Measurements from ENCODE around the gene KLK1. TPM values are rescaled to one million over a fixed set of nuclear protein-coding genes. Genes with fewer than 3 reads are reported as not detected.
"Not testable (repeated sequence)": the region's sequence is repeated elsewhere in the genome, so short reads cannot be mapped to it uniquely, and the experiment has no call there.

Gene KLK1
- total RNA-seq, 5 donors from 2014 or later (not counting 1 experiment from before 2014, with no cell fraction given): 0.59 to 0.96 (median 0.60) TPM; not detected in 2

DNA sequence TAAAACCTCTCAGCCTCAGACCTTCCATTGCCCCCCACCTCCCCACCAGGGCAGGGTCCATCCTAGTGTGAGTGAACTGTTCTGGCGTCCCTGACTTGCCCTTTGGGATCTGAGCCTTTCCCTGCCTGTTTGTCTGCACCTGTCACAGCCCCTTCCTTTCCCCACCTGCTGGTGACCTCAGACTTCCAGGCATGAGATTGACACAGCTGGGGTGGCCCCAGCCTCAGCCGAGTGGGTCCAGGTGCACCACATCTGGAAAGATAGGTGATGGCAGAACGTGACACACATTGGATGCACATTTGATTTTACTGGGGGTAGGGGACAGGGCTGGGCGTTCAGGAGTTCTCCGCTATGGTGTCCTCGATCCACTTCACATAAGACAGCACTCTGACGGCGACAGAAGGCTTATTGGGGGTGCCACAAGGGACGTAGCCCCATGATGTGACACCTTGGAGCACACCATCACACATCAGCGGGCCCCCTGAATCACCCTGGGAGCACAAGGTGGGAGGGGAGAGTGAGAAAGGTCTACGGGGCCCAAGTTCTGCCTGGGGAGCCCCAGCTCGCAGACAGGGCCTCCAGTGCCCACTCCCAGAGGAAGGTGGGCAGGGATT is 4.6 kb downstream of the KLK1 start:
- H3K4me3 ChIP-seq (ENCODE audit: control insufficient read depth in 1 of 2, extremely low read depth in 1 of 2, low read length in 1 of 2): no peak overlapping the region
- no peak for DNase-seq
- POLR2A ChIA-PET: no interaction called here
- Mint-ChIP-seq H3K27me3 (peaks cover 77 to 89% of the 10 kb centered on the region in 2 donors), H3K9me3 (no peaks in the 10 kb centered on the region), H3K36me3 (no peaks in the 10 kb centered on the region), H3K27ac (no peak overlapping the region), H3K4me3 (peak overlapping the region; percentile 26 to 68 (median 57)), H3K4me1 (peaks cover 21 to 33% (median 27%) of the 10 kb centered on the region in 3 donors)
- WGBS (ENCODE audit: insufficient coverage): 60% methylated on average over 6 of the region's 12 CpGs
- peaks cover 8 to 84% of the 10 kb centered on the region in 2 experiments for H3K27me3 ChIP-seq (replicated peaks in 1 of 2; ENCODE audit: control insufficient read depth in 2 of 2, extremely low read depth in 1 of 2, insufficient read depth in 2 of 2, low read length in 1 of 2)
- CTCF ChIA-PET: no interaction called here
- no peak overlapping the region for H3K27ac ChIP-seq (ENCODE audit: low read length)
- H3K9me3 ChIP-seq: no peaks in the 10 kb centered on the region
- H3K4me1 ChIP-seq (ENCODE audit: control insufficient read depth in 1 of 2, extremely low read depth in 1 of 2, insufficient read depth in 2 of 2, low read length in 2 of 2): peaks cover 0 to 20% of the 10 kb centered on the region in 2 experiments
- no peaks in the 10 kb centered on the region for H3K36me3 ChIP-seq (ENCODE audit: control insufficient read depth in 2 of 2, extremely low read depth in 1 of 2, insufficient read depth in 1 of 2, low read length in 1 of 2)
- ATAC-seq (replicated peaks in 1 of 4): no peak

DNA sequence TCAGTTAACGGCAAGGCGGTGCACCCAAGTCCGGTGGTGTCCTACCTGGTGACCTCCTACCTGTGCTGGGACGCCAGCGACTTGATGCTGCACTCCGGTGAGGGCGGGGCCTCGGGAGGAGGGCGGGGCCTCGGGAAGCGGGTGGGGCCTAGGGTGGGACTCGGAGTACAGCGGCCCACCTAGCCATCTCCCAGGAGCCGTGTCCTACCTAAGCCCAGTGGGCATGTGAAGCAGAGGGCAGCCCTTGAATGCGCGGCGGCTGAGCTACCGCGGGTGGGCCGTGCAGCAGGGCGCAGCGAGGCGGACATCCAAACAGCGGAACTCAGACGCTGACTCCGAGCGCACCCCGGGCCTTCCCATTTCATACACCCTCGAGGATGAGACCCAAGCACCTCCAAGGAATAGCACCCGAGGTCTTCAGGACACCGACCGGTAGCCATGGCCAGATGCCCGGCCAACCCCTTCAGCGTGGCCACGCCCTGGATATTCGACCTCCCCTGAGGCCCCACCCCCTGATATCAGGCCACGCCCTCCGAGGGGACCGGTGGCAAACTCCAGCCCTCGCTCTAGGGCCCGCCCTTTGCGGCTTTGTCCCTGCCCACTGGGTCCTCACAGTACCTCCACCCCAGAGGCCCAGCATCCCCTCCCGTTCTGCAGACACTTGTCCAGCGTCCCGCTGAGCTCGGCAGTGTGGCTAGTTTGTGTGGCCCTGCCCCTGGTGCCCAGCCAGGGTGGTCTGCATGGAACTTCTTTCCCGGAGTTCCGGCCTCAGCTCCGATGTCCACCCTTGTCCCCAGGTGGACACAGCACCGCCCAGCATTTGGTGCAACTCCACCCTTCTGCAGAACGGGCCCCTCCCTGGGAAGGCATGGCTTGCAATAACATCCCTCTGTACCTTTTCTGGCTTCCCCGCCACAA is 5.4 kb downstream of the KLK1 start:
- Histone ChIP-seq H3K27me3 (replicated peaks in 1 of 2; ENCODE audit: control insufficient read depth in 2 of 2, extremely low read depth in 1 of 2, insufficient read depth in 2 of 2, low read length in 1 of 2) (peaks cover 8 to 80% of the 10 kb centered on the region in 2 experiments), H3K4me3 (ENCODE audit: control insufficient read depth in 1 of 2, extremely low read depth in 1 of 2, low read length in 1 of 2) (peak overlapping the region; percentile 33 to 42), H3K36me3 (ENCODE audit: control insufficient read depth in 2 of 2, extremely low read depth in 1 of 2, insufficient read depth in 1 of 2, low read length in 1 of 2) (no peaks in the 10 kb centered on the region), H3K9me3 (no peaks in the 10 kb centered on the region), H3K27ac (ENCODE audit: low read length) (no peak overlapping the region), H3K4me1 (ENCODE audit: control insufficient read depth in 1 of 2, extremely low read depth in 1 of 2, insufficient read depth in 2 of 2, low read length in 2 of 2) (peaks cover 0 to 20% of the 10 kb centered on the region in 2 experiments)
- peak in 5 of 35 experiments; percentile 12 to 25 (median 18) for DNase-seq
- peaks cover 21 to 33% (median 27%) of the 10 kb centered on the region in 3 donors for H3K4me1 Mint-ChIP-seq
- peaks cover 77 to 85% of the 10 kb centered on the region in 2 donors for H3K27me3 Mint-ChIP-seq
- POLR2A ChIA-PET: no interaction called here
- H3K36me3 Mint-ChIP-seq: no peaks in the 10 kb centered on the region
- H3K9me3 Mint-ChIP-seq: no peaks in the 10 kb centered on the region
- H3K4me3 Mint-ChIP-seq: peak overlapping the region; percentile 34 to 68 (median 57)
- ATAC-seq (replicated peaks in 1 of 4): peak; percentile 44 to 67 (median 60)
- no peak overlapping the region for H3K27ac Mint-ChIP-seq
- WGBS (ENCODE audit: insufficient coverage): 10% methylated on average over 51 of the region's 52 CpGs
- CTCF ChIA-PET: no interaction called here

DNA sequence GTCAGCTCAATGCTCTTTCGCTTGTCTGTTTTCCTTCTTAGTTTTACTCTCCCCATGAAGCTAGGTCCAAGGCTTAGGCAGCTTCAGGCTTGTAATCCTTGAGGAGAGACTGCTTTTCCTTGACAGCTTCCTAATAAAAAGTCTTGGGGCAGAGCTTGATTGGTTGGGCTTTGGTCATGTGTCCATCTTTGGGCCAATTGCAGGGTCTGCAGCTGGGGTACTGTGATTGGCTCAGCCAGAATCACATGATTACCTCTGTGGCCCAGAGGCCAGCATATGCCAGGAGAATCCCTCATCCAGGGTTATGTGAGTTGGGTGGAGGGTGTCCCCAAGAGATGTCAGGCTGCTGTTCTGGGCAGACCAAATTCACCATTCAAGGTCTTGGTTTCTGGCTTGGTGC is 8.1 kb downstream of the KLK1 start:
- Mint-ChIP-seq H3K27me3 (peaks cover 56 to 65% of the 10 kb centered on the region in 2 donors), H3K4me1 (peaks cover 14 to 25% (median 15%) of the 10 kb centered on the region in 3 donors), H3K4me3 (no peak overlapping the region), H3K27ac (no peak overlapping the region), H3K9me3 (no peaks in the 10 kb centered on the region), H3K36me3 (no peaks in the 10 kb centered on the region)
- ChIA-PET POLR2A (no interaction called here), CTCF (no interaction called here)
- no peaks in the 10 kb centered on the region for H3K9me3 ChIP-seq
- no peak overlapping the region for H3K27ac ChIP-seq (ENCODE audit: low read length)
- ATAC-seq (replicated peaks in 1 of 4): no peak
- no peak for DNase-seq
- H3K4me1 ChIP-seq (ENCODE audit: control insufficient read depth in 1 of 2, extremely low read depth in 1 of 2, insufficient read depth in 2 of 2, low read length in 2 of 2): peaks cover 0 to 15% of the 10 kb centered on the region in 2 experiments
- H3K4me3 ChIP-seq (ENCODE audit: control insufficient read depth in 1 of 2, extremely low read depth in 1 of 2, low read length in 1 of 2): no peak overlapping the region
- WGBS (ENCODE audit: insufficient coverage): no CpG with 5 or more reads among the region's 1 CpG
- H3K27me3 ChIP-seq (replicated peaks in 1 of 2; ENCODE audit: control insufficient read depth in 2 of 2, extremely low read depth in 1 of 2, insufficient read depth in 2 of 2, low read length in 1 of 2): peaks cover 6 to 76% of the 10 kb centered on the region in 2 experiments
- no peaks in the 10 kb centered on the region for H3K36me3 ChIP-seq (ENCODE audit: control insufficient read depth in 2 of 2, extremely low read depth in 1 of 2, insufficient read depth in 1 of 2, low read length in 1 of 2)

DNA sequence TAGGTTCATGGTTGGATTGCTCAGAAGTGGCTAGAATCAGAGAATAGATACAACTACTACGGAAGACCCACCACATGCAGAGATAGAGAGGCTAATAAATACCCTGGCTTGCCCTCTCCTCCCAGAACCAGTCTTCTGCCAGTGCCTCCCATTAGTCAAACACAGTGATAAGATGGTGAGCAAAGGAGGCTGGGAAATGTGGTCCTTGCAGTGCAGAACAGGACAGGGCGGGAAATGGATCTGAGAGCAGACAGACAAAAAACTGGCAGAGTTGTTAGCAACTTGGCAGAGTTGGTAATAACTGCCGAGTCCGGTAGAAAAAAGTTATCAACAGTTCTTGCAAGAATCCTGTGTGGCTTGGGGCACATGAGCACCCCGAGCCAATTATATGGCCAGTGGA is 8.7 kb downstream of the KLK1 start:
- ATAC-seq (replicated peaks in 1 of 4): no peak
- H3K27me3 Mint-ChIP-seq: peaks cover 51 to 59% of the 10 kb centered on the region in 2 donors
- 79% methylated on average over 4 of the region's 5 CpGs for WGBS (ENCODE audit: insufficient coverage)

DNA sequence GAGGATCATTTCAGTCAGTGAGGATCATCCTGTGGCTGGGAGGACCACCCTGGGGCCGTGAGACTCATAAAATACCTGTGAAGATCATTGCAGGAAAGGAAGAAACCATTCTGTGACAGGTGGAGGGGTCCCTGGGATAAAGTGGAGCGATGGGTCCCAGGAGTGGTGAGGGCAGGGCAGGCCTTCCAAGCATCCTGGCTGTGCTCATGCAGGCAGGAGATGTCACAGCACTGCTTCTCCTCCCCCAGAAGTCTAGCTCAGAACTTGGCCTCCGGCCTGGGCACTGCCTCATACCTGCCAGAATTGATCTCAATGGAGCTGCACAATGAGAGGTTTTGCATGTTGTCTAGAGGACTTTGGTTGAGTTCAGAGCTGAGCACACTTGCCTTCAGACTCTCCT is 11.1 kb downstream of the KLK1 start:
- H3K4me3 Mint-ChIP-seq: no peak overlapping the region
- CTCF ChIA-PET: no interaction called here
- Histone ChIP-seq H3K36me3 (ENCODE audit: control insufficient read depth in 2 of 2, extremely low read depth in 1 of 2, insufficient read depth in 1 of 2, low read length in 1 of 2) (no peaks in the 10 kb centered on the region), H3K9me3 (no peaks in the 10 kb centered on the region), H3K27ac (ENCODE audit: low read length) (no peak overlapping the region), H3K4me3 (ENCODE audit: control insufficient read depth in 1 of 2, extremely low read depth in 1 of 2, low read length in 1 of 2) (no peak overlapping the region), H3K27me3 (replicated peaks in 1 of 2; ENCODE audit: control insufficient read depth in 2 of 2, extremely low read depth in 1 of 2, insufficient read depth in 2 of 2, low read length in 1 of 2) (peaks cover 3 to 47% of the 10 kb centered on the region in 2 experiments), H3K4me1 (ENCODE audit: control insufficient read depth in 1 of 2, extremely low read depth in 1 of 2, insufficient read depth in 2 of 2, low read length in 2 of 2) (no peaks in the 10 kb centered on the region)
- 50% methylated on average over 2 of the region's 3 CpGs for WGBS (ENCODE audit: insufficient coverage)
- H3K9me3 Mint-ChIP-seq: no peaks in the 10 kb centered on the region
- H3K4me1 Mint-ChIP-seq: peaks cover 0 to 1% (median 0%) of the 10 kb centered on the region in 3 donors
- DNase-seq: no peak
- no peak for ATAC-seq (replicated peaks in 1 of 4)
- peak overlapping the region in 1 of 2 donors; percentile 0 for H3K27ac Mint-ChIP-seq
- POLR2A ChIA-PET: no interaction called here
- H3K36me3 Mint-ChIP-seq: no peaks in the 10 kb centered on the region
- H3K27me3 Mint-ChIP-seq: peaks cover 35 to 36% of the 10 kb centered on the region in 2 donors

More for the DNA sequence above, 8.7 kb downstream of the KLK1 start:
- H3K4me1 ChIP-seq (ENCODE audit: control insufficient read depth in 1 of 2, extremely low read depth in 1 of 2, insufficient read depth in 2 of 2, low read length in 2 of 2): peaks cover 0 to 11% of the 10 kb centered on the region in 2 experiments
- Mint-ChIP-seq H3K4me3 (no peak overlapping the region), H3K9me3 (no peaks in the 10 kb centered on the region), H3K4me1 (peaks cover 9 to 19% (median 9%) of the 10 kb centered on the region in 3 donors), H3K36me3 (no peaks in the 10 kb centered on the region), H3K27ac (no peak overlapping the region)
- no peak for DNase-seq
- H3K27me3 ChIP-seq (replicated peaks in 1 of 2; ENCODE audit: control insufficient read depth in 2 of 2, extremely low read depth in 1 of 2, insufficient read depth in 2 of 2, low read length in 1 of 2): peaks cover 6 to 71% of the 10 kb centered on the region in 2 experiments
- H3K9me3 ChIP-seq: no peaks in the 10 kb centered on the region
- H3K27ac ChIP-seq (ENCODE audit: low read length): no peak overlapping the region
- no peaks in the 10 kb centered on the region for H3K36me3 ChIP-seq (ENCODE audit: control insufficient read depth in 2 of 2, extremely low read depth in 1 of 2, insufficient read depth in 1 of 2, low read length in 1 of 2)
- CTCF ChIA-PET: no interaction called here
- H3K4me3 ChIP-seq (ENCODE audit: control insufficient read depth in 1 of 2, extremely low read depth in 1 of 2, low read length in 1 of 2): no peak overlapping the region
- POLR2A ChIA-PET: no interaction called here

DNA sequence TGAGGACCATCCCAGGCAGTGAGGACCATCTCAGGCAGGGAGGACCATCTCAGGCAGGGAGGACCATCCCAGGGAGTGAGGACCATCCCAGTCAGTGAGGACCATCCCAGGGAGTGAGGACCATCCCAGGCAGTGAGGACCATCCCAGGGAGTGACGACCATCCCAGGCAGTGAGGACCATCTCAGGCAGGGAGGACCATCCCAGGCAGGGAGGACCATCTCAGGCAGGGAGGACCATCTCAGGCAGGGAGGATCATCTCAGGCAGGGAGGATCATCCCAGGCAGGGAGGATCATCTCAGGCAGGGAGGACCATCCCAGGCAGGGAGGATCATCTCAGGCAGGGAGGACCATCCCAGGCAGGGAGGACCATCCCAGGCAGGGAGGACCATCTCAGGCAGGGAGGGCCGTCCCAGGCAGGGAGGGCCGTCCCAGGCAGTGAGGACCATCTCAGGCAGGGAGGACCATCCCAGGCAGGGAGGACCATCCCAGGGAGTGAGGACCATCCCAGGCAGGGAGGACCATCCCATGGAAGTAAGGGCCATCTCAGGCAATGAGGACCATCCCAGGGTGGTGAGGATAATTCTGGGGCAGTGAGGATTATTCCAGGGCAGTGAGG is 11.9 kb downstream of the KLK1 start:
- H3K9me3 Mint-ChIP-seq; POLR2A ChIA-PET; H3K4me1 ChIP-seq (ENCODE audit: control insufficient read depth in 1 of 2, extremely low read depth in 1 of 2, insufficient read depth in 2 of 2, low read length in 2 of 2); DNase-seq; H3K36me3 Mint-ChIP-seq; H3K4me3 ChIP-seq (ENCODE audit: control insufficient read depth in 1 of 2, extremely low read depth in 1 of 2, low read length in 1 of 2); ATAC-seq (replicated peaks in 1 of 4); H3K27ac Mint-ChIP-seq; H3K4me3 Mint-ChIP-seq; H3K36me3 ChIP-seq (ENCODE audit: control insufficient read depth in 2 of 2, extremely low read depth in 1 of 2, insufficient read depth in 1 of 2, low read length in 1 of 2); CTCF ChIA-PET; H3K27ac ChIP-seq (ENCODE audit: low read length); H3K4me1 Mint-ChIP-seq; H3K9me3 ChIP-seq: not testable (repeated sequence)
- peaks cover 29 to 30% of the 10 kb centered on the region in 2 donors for H3K27me3 Mint-ChIP-seq
- 67% methylated on average over 3 of the region's 3 CpGs for WGBS (ENCODE audit: insufficient coverage)
- H3K27me3 ChIP-seq (replicated peaks in 1 of 2; ENCODE audit: control insufficient read depth in 2 of 2, extremely low read depth in 1 of 2, insufficient read depth in 2 of 2, low read length in 1 of 2): peaks cover 3 to 39% of the 10 kb centered on the region in 2 experiments
